ENCODE data around the gene NGEF.
"Not testable (repeated sequence)": the region's sequence is repeated elsewhere in the genome, so short reads cannot be mapped to it uniquely, and the experiment has no call there.

Gene NGEF

DNA sequence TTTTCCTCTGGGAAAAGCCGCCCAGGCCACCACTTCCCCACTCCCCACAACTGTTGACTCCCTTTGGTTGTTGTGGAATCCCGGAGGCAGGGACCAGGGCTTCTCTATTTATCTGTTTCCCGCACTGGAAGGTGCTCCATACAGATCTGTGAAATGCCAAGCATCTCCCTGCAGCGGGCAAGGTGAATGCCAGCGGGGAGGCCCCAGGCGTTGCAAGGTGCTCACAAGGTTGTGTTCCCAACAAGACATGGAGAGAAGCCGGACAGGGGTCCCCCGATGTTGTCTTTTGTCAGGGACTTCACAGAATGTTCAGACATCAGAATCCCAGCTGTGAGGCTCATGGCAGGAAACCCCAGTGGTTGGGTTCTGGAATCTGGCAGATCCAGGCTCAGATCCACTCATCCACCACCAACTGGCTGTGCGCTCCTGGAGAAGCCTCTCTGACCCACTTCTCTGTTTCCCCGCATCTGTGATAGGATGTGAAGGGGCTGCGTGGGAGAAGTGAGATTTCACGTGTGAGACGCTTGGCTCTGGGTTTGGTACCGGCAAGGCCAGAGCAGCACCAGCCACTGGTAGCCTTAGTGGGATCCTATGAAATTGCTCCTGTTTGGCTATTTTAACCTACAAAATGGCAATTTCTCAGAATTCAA lies 10.8 kb upstream of the NGEF start:
- no peak for DNase-seq

DNA sequence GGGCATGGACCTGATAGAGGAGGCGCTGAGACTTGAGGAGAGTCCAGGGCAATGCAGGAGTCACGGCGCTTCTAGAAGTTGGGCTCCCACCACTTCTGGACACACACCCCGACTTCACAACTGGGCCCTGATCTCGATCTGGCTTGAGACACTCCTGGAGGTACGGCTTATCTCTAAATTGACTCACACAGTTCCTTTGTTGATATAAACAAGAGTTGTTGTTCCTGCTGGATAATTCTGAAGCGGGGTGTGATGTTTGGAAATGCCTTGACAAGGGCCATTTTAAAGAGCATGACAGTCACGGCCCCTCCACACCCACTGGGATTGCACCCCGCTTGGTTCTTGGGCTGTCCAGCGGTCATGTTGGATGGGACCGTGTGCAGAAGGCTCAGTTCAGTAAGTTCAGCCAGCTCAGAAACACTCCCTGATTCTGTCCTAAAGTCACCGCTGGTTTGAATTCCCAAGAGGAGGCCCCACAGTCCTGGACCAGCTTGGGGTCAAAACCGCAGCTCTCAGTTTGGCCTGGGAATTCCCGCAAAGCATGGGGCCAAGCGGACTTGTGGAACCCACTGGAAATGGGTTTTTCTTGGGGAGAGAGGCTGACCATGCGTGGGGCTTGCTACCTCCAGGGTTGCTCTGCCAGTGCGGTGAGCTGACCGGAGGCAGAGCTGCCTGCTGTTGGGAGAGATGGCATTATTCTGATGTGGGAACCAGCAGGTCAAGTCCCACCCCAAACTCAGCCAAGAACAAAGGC lies 10.1 kb upstream of the NGEF start:
- no peak for DNase-seq

DNA sequence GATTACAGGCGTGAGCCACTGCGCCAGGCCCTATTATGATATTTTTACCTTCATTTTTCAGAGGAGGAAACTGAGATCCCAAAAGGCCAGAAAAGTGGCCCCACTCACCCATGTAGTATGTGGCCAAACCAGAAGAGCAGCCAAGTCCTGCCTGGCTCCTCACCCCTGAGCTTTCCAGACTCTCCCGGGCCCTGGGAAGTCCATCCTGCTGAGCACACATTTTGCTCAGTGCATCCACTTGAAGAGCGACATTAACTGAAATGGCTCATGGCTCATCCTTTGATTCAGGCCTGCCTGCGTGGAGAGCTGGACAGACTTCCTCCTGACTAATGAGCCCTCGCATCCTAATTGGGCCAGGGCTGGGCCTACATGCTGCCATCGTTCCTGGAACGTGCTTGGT lies 9.5 kb upstream of the NGEF start:
- no peak for DNase-seq

DNA sequence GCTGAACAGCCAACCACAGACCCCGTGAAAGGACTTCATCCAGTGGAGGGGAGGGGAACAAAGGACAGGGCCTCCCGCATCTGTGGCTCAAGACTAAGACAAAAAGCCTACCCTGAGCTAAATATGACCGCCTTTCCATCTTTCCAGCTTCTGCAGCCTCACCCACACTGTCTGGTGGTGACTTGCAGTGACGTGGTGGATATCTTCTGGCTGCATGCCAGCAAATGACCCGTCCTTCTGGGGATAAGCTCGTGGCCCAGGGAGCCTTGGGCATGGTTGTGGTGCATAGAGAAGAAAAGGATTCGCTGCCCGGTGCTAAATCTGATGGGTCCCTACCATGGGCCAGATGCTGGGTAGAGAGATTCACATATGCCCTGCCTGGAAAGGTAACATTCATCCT lies 8.7 kb upstream of the NGEF start:
- no peak for DNase-seq

DNA sequence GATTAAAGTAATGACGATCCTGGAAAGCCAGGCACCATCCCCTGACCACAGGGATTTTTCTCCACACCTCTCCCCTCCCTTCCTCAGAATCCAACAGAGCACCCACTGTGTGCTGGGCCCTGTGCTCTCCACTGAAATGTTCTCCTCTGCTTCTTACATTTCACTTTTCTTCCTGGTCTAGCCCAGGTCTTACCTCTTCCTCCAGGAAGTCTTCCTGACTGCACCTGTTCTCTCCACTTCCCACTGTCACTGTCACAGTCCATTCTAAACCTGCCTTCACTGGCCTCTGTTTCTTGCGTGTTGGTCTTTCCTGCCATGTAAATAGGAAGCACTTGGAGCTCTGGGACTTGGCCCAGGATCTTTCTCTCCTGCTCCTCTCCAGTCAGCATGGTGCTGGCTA lies 7.4 kb upstream of the NGEF start:
- no peak for DNase-seq

DNA sequence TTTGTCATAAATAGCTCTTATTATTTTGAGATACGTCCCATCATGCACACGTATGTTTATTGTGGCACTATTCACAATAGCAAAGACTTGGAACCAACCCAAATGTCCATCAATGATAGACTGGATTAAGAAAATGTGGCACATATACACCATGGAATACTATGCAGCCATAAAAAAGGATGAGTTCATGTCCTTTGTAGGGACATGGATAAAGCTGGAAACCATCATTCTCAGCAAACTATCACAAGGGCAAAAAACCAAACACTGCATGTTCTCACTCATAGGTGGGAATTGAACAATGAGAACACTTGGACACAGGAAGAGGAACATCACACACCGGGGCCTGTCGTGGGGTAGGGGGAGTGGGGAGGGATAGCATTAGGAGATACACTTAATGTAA lies 6.6 kb upstream of the NGEF start:
- not testable (repeated sequence) for DNase-seq

DNA sequence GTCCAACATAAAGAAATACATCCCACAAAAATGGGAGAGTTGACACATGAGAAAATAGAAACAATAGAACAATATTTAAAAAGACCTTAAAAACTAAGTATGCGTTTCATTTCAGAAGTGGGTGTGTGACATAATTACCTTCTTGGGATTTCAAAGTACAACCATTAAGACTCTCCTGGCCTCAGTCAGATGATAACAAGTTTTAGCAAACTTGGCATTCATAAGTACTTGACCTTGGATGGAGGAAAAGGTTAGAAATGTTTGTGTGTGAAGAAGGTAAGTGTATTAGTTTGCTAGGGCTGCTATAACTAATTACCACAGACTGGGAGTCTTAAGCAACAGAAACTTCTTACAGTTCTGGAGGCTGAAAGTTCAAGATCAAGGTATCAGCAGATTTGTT lies 4.9 kb upstream of the NGEF start:
- DNase-seq: no peak

DNA sequence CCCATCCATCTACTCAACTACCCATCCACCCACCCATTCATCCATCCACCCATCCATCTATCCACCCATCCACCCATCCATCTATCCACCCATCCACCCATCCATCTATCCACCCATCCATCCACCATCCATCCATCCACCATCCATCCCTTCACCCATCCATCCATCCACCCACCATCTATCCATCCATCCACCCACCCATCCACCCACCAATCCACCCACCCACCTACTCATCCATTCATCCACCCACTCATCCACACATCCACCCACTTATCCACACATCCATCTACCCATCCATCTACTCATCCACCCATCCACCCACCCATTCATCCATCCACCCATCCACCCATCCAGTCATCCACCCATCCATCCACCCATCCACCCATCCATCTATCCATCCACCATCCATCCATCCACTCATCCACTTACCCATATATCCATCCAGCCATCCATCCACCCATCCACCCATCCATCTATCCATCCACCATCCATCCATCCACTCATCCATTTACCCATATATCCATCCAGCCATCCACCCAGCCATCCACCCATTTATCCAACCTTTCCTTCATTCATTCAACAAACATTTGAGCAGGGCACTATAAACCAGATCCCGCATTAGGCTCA lies 2.1 kb upstream of the NGEF start:
- no peak for DNase-seq

DNA sequence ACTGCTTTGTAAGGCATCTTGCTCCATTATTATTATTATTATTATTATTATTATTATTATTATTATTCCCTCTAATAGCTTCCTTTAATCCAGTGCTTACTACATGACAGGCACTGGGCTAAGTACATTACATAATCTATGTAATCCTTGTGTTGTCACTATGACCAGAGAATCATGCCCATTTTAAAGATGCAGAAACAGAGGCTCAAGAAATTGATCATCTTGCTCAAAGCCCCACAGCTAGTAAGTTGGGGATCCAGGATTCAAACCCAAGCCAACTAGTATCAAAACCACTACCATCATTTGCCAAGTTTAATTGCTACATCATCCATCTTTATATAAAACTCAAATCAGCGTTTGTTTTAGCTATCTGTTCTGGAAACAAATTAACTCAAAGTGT lies 594 bp upstream of the NGEF start:
- DNase-seq: no peak

DNA sequence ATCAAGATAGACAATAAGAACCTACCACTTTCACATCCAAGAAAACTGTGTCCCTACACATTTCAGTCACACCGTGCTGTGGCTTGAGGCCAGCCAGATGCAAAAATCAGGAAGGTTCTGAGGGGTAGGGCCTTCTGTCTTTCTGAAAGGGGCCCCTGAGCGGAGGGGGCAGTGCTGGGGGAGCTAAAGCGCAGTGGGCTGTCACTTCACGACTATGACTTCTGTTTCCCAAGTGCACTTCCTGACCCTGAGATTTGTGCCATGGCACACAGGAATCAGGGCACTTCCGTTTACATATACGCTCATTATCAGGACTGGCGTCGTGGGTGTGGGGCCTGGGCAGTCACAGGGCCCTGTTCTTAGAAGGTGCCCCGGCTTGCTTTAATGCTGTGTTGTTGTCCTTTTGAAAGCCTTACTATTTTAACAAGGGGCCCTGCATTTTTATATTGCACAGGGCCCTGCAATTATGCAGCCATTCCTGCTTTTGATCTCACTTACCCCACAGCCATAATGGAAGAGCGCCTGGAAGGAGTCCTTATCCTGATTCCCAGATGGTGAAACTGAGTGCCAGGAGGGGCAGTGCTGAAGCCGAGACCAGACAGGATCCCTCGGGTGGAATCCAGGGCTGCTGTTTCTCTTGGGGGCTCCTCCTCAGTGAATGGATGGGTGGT lies 620 bp downstream of the NGEF start:
- DNase-seq: no peak

DNA sequence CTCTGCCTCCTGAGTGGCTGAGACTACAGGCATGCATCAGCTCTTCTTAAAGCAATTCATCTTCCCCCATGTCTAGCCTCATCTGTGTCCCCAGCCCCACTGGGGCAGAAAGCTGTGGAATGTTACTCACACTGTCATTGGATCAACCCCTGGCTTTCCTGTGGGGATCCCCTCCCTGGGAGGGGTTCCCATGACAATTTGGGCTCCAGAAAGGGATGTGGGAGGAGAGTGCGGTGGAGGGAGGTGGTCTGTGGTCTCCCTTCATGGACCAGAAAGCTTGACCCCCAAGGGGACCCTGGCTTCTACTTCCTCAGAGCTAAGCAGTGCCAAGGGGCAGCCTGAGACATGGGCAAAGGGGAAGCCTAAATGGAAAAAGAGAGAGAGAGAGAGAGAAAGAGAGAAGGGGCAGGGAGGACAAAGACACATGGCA lies 1.3 kb downstream of the NGEF start:
- no peak for DNase-seq

DNA sequence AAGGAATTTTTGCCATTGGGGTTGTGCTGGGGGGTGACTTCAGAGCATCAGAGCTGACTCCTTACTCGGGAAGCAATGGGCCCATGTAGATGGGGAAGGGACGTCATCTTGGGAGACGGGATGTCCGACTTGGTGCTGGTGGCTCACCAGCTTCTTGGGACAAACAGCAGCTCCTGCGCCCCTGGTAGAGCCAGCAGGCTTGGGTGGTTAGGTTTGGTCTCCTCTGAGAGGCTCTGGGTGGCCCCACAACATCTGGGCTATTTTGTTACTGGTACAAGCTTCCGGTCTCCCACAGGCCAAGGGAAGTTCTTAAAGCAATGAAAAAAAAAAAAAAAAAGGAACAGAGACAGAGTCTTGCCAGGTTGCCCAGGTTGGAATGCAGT lies 1.8 kb downstream of the NGEF start:
- no peak for DNase-seq

DNA sequence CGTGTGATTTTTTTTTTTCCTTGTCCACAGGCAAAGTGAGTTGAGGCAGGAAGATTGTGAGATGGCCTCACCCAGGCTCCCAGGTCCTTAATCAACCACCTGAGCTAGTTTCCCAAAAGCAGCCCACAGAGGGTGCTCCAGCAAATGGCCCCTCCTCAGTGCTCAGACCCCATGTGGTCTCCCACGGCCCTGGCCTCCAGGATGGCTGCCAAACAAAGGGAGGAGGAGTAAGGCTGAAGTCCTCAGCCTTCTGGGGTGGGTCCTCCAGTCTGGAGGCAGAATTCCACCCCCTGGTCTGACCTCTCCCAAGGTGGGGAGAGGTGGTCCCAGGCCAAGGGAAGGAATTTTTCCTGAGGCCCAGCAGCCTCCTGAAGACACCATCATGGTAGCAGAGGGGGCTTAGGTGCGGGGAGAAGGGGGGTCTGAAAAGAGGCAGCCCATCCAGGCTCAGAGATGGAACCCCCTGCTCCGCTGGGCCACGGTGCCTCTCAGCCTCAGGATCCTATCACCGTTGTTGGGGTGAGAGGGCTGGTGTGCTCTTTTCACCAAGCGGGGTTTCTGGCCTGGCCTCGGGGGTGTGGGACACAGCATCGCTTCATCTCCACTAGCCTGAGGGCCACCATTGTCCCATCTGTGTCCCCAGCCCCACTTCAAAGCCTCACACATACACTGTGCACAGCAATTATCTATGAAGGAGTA lies 2.3 kb downstream of the NGEF start:
- no peak for DNase-seq

DNA sequence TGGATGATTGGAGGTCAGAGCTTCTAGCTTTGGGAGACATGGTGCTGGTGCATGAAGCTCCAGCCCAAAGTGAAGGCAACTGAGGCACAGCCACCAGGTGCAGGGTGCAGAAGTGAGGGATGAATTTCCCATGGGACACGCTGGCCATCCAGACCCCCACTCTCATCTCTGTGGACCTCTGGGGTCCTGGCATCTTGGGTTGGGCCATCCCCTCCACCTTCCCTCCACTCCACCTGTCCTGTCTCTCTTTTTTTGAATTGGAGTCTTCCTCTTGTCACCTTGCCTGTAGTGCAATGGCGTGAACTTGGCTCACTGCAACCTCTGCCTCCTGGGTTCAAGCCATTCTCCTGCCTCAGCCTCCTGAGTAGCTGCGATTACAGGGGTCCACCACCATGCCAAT lies 3.4 kb downstream of the NGEF start:
- no peak for DNase-seq

DNA sequence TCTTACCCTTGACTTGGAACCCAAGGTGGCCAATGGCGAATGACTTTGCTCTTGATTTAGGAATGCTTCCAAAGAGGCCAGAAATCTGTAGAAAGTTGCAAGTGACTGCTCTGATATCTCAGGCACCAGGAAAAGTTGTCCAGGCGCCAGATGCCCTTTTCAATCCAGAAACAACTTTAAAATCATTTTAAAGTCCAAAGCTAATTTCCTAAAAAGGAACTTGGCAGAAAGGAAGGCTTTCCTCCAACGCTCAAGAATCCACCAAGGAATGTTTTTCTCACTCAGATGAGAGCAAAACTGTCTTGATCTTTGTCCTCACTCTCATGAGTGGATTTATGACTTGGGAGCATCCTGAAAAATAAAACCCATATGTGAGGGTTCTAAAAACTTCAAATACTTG lies 5.3 kb downstream of the NGEF start:
- no peak for DNase-seq

DNA sequence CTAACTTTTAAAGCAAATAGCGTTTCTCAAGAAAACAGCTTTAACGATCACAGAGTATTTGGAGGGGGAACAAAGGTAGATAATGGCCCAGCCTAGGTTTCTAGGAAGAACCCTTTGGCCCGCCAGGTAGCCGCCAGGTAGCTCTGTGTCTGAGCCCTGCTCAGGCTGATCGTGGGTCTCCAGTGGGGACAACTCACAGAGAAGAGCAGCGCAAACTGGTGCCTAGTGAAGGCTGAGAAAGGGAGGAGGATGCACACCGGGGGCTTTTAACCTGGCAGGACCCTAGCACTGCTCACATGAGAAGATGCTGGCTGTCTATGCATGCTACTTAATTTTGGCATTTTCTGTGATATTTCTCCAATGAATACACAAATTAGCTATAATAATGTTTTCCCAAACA lies 5.8 kb downstream of the NGEF start:
- DNase-seq: no peak

DNA sequence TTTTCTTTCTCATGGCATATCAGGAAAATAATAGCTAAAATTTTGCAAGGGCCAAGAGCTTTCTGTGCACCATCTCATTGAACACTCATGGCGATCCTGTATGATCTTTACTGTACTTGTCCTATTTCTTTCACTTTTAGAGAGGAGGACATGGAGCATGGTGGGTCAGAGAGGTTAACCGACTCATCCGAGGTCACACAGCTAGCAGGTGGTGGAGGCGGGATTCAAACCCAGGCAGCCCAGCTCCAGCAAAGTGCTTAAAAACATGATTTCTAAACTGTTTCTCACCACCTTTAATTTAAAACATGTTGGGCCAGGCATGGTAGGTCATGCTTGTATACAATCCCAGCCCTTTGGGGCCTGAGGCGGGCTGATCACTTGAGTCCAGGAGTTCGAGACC lies 6.4 kb downstream of the NGEF start:
- DNase-seq: no peak

DNA sequence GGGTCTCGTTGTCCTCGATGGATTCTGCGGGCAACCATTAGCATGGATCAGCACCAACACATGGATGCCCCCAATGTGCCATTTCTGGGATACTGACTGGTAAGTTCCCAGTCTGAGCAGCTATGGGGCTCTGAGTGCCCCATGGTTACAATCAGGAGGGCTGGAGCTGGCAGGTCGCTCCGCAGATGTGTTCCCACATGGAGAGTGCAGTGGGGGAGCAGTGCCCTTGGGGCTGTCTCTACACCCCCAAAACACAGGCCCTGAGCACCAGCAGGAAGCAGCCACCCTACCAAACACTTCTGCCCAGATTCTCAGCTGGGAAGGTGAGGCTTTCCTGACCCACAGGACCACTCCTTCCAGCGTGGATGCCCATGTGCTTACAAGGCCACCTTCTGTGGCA lies 8.0 kb downstream of the NGEF start:
- DNase-seq: no peak

DNA sequence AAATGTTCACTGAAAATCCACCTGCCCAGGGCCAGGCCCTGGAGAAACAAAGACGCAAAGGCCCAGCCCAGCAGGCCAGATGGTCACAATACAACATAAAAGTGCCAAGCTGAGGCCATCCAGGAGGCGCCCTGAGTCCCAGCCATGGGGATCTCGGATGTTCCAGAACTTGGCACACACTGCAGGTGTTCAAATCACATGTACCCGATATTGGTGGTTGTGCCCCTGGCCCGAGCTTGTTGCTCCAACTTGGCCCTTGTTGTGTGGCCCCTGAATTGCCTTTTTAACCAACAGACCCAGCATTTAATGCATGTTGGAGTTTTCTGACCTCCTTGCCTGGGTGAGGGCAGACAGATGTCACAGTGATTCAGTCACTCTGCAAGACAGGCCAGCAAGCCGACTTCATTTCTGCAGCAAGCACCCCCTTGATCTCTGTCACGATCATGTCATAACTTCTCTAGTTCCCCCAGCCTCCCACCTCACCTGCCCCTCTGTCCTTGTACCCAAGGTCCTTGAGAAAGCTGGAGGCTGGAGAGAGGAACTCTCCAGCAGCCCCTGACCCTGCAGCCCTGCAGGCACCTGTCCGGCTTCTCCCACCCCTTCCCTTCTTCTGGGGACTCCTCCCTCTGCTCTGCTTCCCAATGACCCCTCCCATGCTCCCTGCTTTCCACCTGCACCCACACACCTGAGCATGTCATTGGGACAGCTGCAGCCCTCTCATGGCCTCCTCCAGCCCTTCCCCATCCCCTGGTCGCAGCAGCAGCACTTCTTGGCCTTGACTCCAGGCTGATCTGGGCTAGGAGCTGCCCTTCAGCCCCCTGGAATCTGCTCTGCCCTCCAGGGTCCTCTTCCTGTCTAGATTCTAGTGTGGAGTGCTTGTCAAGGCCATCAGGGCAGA lies 9.1 kb downstream of the NGEF start:
- no peak for DNase-seq

DNA sequence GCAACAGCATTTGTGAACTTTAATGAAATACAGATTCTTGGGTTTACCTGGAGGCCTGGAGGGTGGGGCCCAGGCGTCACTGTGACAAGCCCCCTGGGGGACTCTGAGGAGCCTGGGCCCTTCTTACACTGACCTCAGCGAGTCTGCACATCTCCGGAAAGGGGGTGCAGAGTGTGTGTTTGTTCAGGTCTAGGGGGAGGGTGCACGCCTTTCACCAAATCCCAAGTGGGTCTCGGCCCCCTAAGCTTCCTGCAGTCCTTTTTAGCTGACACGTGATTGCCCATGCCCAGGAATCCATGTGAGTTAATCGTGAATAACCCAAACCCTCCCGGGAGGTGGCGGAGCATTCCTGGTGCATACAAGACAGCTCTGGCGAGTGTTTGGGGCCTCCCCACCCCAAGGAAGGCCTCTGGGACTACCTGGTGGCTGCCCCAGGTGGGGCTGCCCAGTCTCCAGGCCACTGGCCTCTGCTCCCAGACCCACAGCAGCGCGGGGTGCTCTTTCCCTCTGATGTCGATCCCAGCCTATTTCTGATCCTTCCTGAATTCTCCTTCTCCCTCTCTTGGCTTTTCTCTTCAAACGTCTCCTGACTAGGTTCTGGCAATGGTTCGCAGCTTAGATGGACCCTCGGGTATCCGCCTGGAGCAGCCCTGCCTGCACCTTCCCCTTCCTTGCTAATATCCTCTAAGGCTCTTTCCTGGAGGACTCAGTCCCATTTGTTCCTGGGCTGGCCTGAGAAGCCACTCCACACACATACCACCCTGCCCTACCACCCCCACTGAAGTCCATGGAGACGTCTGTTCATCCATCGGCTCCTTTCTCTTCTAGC lies 10.0 kb downstream of the NGEF start:
- DNase-seq: no peak

All from hypothalamus (tissue), 51 donors.